Dermis blood vessel endothelial cell (primary cell): Measurements from ENCODE around the gene LSM14A. TPM values are rescaled to one million over a fixed set of nuclear protein-coding genes. Genes with fewer than 3 reads are reported as not detected.

Experiments
- DNase-seq: peaks from one replicate; pipeline ENCODE4 v3.0.0; 2010
- total RNA-seq: library from RNA; depleted of rRNA; stranded (reverse); fragments of >200 nt; gene quantifications from 2 replicates; pipeline ENCODE4 v1.2.3, GENCODE V29; 2014

LSM14A gene
- total RNA-seq, 1 donor from 2014 or later: 62.8 TPM

DNA sequence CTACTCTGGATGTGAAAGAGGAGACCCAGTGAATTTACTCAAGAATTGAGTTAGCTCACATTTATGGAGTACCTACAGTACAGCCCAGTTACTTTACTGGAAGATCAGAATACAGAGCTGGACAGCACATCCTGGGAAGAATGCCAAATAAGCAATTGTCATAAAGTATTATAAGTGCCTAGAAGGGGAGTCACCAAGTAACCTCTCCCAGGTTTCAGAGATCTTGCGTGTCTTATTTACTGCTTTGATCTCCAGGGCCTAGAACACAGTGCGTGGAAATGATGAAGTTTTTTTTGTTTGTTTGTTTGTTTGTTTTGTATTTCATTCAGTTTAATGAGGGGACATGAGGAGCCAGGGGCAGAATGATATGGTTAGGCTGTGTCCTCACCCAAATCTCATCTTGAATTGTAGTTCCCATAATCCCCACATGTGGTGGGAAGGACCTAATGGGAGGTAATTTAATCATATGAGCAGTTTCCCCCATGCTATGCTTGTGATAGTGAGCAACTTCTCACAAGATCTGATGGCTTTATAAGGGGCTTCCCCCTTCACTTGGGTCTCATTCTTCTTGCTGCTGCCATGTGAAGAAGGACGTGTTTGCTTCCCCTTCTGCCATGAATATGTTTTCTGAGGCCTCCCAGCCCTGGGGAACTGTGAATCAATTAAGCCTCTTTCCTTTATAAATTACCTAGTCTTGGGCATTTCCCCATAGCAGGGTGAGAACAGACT is 87.2 kb downstream of the LSM14A start:
- DNase-seq: peak; percentile 32

DNA sequence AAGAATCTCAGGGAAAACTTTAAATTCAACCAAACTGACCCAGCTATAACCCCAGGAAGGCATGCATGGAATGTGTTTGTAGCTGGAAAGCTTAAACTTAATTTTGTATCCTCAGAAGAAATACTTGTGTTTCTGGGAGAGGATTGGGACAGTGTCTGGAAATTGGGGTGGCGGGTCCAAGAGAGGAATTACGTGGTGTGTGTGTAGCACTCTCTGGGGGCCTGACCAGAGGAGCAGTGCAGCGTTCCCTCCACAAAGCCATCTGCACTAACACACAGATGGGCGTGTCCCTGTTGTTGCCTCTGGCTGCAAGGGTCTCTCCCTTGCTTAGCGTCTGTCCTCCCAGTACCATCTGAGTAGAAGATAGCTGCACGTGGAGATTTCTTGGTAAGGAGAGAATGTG is 88.5 kb downstream of the LSM14A start:
- no peak for DNase-seq

DNA sequence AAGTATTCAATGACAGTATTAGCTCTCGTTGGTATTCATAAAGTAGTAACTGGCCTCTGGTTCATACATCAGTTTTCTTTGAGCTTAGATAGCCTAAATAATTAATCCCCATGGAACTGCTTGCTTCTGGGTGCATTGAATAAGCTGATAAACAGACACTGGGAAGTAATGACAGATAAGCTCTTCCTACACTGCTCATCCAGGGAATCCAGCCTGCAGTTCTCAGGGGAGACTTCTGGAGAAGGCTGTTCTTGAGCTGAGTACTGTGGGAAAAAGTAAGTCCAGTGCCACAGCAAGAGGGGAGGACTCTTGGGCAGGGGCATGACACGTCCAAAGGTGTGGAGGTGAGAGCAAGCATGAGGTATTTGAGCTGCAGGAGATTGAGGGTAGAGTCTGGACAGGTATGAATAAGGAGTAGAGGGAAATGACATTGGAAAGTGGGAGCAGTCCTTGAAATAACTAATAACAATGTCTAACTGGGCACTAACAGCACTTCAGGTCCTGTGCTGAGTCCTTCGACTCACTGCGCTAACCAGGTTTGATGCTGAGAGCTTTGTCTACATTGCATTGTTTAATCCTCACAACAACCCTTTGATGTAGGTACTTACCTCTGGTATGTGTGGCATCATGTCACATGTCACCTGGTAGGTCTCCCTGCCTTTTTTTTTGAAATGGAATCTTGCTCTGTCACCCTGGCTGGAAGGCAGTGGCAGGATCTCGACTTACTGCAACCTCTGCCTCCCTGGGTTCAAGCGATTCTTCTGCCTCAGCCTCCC is 89.2 kb downstream of the LSM14A start:
- no peak for DNase-seq

DNA sequence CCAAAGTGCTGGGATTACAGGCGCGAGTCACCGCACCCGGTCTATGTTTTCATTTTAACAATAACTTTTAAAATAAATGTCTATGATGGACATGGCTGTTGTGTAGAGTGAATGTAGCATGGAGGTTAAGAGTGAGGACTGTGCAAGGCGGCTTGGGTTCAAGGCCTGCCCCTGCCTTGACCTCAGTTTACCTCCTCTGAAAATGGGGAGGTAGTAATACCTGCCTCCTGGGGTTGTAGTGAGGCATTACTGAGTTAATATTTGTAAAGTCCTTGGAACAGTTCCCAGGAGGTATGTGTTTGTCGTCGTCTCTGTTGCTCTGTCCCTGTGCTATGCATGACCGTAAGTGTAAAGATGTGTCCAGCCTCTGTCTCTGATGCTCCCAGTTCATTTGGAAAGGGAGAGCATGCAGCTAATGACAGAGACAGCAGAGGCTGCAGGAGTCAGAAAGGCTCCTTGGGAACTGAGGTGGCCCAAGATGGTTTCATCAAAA is 91.5 kb downstream of the LSM14A start:
- DNase-seq: no peak

DNA sequence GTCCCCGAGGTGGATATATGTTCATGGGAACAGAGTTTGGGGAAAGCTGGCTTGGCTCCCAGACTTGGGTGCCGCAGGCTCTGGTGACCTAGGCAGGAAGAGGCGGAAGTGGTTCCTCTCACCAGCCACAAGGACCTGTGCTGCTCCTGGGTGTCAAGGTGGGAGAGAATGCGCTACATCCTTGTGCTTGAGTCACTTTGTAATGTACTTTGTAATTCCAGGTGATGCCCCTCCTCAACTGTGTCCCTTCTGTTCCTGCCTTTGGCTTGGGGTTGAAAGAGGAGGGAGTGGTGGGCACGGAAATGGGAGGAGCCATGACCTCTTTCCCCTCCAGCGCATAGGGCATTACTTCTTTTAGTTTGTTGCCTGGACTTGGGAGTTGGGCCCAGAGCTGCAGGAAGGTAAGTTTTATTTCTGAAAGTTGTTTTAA is 92.9 kb downstream of the LSM14A start:
- peak; percentile 52 for DNase-seq

DNA sequence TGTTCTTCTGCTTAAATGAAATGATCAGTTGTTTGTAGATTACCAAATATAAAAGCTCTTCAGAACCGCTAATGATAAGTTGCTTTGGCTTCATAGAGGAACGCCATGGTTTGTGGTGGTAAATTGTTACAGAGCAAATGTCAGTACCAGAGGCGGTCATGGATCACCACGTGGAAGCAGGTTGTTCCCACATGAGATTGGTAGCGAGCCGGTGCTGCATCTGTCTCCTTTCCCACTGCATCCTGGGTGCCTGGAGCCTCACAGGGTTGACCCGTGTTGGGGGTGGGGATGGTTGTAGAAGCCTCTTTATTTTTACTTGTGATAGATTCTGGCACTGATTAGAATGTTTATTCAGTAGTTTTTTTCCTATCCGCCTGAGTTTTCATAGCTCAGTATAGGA is 96.8 kb downstream of the LSM14A start:
- DNase-seq: peak; percentile 40

DNA sequence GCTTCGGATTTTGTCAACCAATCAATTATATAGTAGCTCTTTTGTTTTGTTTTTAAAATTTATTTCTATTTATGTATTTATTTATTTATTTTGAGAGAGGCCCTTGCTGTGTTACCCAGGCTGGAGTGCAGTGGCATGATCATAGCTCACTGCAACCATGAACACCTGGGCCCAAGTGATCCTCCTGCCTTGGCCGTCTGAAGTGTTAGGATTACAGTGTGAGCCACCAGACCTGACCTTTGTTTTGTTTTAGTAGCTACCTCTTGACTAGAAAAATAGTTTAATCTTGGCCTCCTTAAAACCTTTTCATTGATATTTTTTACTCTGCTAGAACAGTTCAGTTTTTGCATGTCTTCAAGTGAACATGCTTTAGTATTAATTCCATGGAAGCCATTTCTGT is 97.2 kb downstream of the LSM14A start:
- DNase-seq: peak; percentile 48

DNA sequence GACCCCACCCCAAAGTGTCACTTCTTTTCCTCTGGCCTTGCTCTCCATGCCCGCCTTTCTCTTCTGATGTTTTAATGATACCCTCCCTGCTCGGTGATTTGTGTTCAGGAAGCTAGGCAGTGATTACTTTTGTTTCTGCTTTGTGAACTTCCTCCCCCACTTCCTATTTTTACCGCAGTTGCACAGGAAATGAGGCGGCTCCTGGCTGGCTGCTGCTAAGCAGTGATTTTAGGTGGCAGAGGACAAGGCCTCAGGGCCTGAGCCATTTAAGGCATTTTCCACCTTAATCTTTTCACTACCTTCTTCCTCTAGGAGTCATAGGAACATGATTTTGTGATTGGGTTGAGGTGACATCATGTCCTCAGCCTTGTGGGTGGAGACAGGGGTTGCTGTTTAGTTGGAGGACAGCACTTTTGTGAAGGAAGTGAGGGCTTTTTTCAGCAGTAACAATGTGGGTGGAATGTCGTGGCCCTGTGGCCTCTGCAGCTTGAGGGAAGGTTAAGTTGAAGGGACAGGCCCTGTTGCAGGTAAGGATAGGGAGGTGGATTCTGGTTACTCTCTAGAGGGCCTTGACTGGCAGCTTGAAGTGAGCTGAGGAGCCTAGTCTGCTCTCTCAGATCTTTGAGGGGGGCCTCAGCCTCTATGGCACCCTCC is 97.8 kb downstream of the LSM14A start:
- DNase-seq: peak; percentile 99

DNA sequence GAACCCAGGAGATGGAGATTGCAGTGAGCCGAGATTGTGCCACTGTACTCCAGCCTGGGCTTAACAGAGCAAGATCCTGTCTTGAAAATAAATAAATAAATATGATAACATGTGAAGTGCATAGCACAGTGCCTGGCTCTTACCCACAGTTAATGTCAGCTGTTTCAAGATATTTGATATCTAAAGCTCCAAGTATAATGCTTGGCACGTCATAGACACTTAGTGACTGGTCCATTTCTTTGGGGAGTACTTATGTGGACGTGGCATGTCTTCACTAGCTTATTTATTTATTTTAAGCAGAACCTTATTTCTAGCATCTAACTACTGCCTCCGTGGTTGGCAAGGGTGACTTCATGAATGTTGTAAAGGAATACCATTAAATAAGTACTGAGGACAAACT is 100.8 kb downstream of the LSM14A start:
- no peak for DNase-seq

DNA sequence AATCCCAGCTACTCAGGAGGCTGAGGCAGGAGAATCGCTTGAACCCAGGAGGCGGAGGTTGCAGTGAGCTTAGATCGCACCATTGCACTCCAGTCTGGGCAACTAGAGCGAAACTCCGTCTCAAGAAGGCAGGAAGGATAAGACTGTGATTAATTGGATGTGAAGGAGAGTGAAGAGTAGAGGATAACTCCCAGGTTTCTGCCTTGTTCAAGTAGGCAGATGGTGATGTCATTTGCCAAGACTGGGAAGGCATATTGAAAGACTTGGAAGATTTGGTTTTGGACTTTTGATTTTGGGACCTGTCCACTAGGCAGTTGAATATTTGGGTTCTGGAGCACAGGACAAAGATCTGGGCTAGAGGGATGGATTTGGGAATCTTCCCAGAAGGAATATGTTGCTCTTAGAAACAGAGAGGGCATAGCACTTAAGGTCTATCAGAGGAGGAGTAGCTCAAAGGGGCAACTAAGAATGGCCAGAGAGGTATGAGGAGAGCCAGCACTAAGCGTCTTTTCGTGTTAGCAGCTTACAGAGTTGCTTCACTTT is 102.1 kb downstream of the LSM14A start:
- DNase-seq: peak; percentile 45

DNA sequence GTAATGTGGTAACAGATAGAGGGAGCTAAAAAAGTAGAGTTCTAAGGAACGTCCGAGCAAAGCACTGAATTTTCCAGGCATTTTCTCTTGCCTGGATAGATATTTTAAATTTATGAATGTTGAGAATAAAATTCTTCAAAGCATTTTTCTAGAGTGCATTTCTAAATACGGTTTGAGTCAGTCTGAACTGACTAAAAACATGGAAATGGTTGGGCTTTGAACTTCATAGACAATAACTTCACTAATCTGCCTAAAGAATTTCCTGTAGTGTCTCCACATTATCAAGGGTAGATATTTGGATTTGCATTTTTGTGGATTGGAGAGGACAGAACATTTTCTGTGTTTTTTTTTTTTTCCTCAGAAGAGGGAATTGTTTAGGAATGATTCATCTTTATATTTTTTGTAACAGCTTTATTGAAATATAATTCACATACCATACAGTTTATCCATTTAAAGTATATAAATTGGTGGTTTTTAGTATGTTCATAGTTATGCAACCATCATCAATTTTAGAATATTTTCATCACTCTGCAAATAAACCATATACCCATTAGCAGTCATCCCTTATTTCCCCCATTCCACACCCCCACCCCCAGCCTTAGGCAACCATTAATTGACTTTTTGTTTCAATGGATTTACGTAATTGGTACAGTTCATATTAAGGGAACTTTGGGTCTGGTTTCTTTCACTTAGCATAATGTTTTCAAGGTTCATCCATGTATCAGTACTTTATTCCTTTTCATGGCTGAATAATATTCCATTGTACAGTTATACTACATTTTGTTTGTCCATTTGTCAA is 102.7 kb downstream of the LSM14A start:
- peak; percentile 74 for DNase-seq

DNA sequence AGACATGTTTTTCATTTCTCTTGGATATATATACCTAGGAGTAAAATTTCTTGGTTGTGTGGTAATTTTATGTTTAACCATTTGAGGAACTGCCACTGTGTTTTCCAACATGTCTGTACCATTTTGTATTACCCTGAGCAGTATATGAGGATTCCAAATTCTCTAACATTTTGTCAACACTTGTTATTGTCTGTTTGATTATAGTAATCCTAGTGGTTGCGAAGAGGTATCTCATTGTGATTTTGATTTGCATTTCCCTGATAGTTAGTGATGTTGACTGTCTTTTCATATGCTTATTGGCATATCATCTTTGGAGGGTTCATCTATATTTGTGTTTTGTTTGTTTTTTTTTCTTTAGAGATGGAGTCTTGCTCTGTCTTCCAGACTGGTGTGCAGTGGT is 103.4 kb downstream of the LSM14A start:
- DNase-seq: no peak

DNA sequence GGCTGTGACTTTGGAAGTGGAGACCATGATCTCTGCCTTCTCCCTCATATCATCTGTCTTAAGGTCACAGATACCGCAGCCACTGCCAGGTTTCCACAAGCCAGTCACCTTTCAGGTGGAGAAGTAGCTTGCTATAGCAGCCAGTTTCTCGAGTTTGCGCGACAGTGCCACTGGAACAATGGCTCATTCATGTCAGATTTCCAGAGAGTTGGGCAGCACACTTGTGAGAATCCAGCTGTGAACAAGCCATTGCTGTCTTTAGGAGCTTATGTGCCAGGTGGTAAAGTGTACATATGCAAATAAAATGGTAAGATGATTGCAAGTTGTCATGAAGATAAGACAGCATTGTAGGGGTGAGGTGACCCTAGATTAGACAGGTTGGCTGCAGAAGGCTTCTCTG is 104.3 kb downstream of the LSM14A start:
- DNase-seq: no peak

DNA sequence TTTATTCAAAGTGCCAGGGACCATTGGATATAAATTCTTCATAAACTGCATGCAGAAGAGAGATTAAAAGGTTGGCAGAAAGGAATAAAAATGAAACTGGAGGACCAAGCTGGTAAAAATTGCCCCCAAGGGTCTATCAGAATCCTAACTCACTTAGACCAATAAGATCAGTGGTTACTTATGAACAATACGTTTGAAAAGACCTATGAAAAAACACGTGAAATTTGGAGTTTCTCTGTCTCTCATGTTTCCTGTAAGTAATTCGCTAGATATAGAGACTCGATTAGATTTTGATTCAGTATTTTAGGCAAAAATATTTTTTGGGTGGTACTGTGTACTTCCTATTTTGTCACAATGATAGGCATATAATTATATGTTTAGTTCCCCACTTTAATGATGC is 104.9 kb downstream of the LSM14A start:
- DNase-seq: no peak

DNA sequence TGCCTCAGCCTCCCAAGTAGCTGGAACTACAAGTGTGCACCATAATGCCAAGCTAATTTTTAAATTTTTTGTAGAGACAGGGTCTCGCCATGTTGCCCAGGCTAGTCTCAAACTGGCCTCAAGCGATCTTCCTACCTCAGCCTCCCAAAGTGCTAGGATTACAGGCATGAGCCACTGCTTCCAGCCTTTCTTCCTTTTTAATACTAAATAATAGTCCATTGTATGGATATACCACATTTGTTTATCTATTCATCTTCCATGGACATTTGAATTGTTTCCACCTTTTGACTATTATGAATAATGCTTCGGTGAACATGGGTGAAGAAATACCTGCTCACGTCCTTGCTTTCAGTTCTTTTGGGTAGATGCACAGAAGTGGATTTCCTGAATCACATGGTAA is 106.5 kb downstream of the LSM14A start:
- no peak for DNase-seq

Other genes with a start within 250 kb of the LSM14A start
- gene GARRE1, start 82.0 kb downstream of the LSM14A start, total RNA-seq: 62.1 and 68.6 TPM in 2 replicates
- 128 and 344 TPM in 2 replicates for gene GPI, start 192.7 kb downstream of the LSM14A start, total RNA-seq
- gene PDCD2L, start 231.9 kb downstream of the LSM14A start, total RNA-seq: 15.9 and 20.4 TPM in 2 replicates